Ishikawa (cell line): ENCODE measurements around the gene SPEM1.

Source experiments
- CEBPB ChIP-seq: IDR thresholded peaks from 2 replicates; pipeline ENCODE4 v1.6.1; 2012
- CREB1 ChIP-seq: IDR thresholded peaks from 2 replicates; pipeline ENCODE4 v1.6.1; 2012; ENCODE audit warnings: low read depth
- EGR1 ChIP-seq: IDR thresholded peaks from 2 replicates; pipeline ENCODE4 v1.6.1; 2012
- EP300 ChIP-seq: IDR thresholded peaks from 2 replicates; pipeline ENCODE4 v1.6.1; 2012; ENCODE audit warnings: borderline replicate concordance
- FOXM1 ChIP-seq: IDR thresholded peaks from 2 replicates; pipeline ENCODE4 v1.6.1; 2012; ENCODE audit warnings: low read depth, borderline replicate concordance
- MAX ChIP-seq: IDR thresholded peaks from 2 replicates; pipeline ENCODE4 v1.6.1; 2012
- NFIC ChIP-seq: IDR thresholded peaks from 2 replicates; pipeline ENCODE4 v1.6.1; 2012
- RAD21 ChIP-seq: IDR thresholded peaks from 2 replicates; pipeline ENCODE4 v1.6.1; 2012; ENCODE audit warnings: low read depth
- REST ChIP-seq: IDR thresholded peaks from 2 replicates; pipeline ENCODE4 v1.6.1; 2012; ENCODE audit warnings: low read depth, mild to moderate bottlenecking
- TAF1 ChIP-seq: IDR thresholded peaks from 2 replicates; pipeline ENCODE4 v1.6.1; 2012; ENCODE audit warnings: low read depth, mild to moderate bottlenecking
- TCF12 ChIP-seq: IDR thresholded peaks from 2 replicates; pipeline ENCODE4 v1.6.1; 2012; ENCODE audit warnings: low read depth
- TEAD4 ChIP-seq: IDR thresholded peaks from 2 replicates; pipeline ENCODE4 v1.6.1; 2012
- YY1 ChIP-seq: IDR thresholded peaks from 2 replicates; pipeline ENCODE4 v1.6.1; 2012; ENCODE audit warnings: low read depth
- ZBTB7A ChIP-seq: IDR thresholded peaks from 2 replicates; pipeline ENCODE4 v1.6.1; 2012; ENCODE audit warnings: low read depth
- TF ChIP-seq, protein P1 (sequence below): IDR thresholded peaks from 2 replicates; pipeline ENCODE4 v1.6.1; 2012

Gene SPEM1

DNA sequence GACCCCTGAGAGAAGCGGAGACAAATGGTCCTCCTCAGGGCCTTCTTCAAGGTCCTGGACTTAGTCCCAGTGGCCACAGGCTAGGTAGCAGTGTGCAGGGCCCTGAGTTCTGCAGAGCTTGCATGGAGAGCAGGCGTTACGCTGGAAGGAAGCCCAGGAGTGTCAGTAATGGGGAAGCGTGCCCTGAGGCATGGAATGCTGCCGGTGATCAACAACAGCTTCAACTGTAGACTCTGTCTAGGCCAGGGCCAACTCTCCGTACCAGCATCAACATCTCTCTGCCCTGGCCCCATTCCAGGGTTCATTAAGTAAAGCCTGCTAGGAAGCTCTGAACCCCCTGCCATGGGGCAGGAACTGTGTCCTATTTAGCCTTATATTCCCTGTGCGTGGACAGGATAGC, 39.8 kb upstream of the SPEM1 start:
- TF ChIP-seq NFIC: peak; percentile 25
- no peak for TF ChIP-seq YY1

DNA sequence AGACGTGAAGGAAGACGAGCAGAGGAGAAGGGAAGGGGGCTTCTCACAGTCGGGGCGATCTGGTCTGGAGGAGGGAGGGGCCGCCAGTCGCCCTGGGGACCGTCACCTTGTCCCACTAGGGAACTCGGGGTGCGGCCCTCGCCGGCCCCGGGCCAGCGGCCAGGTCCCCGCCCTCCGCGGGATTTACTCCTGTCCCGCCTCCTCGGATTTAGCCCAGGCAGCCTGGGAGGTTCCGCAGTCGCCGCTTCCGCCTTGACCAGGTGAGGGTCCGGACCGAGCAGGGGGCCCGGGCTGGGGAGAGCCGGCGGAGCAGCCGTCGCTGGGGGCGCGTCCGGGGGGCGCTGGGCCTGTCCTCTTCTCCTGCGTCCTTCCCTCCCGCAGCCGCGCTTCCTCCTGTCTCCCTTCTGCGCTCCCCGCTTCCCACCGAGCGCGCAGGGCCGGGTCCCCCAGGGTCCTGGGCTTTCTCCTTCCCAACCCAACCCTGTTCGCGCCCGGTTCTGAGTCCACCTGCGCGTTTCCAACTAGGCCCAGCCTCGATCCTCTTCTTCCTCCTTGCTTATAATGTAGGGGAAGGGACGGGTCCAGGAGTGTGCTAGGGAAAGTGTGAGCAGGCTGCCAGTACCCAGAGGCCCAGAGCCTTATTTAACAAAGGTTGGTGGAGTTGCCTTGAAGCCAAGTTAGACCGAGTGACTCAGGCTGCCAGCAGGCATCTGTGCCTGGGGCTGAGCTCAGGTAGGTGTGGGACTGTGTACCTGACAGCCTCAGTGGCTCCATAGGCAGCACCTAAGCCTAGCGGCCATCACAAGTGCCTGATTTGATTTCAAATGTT, 39.1 kb upstream of the SPEM1 start, which contains the start of gene TNK1:
TSS of gene TNK1 (plus strand) at position 235 of the 829 bp plus-strand sequence. CDS start 1,838 bp downstream, outside the sequence.
- TF ChIP-seq REST (no peak), TCF12 (peak; percentile 47; the same call in 1 of the 2 replicates), FOXM1 (no peak), EP300 (no peak), TAF1 (peak; percentile 79), RAD21 (no peak), MAX (peak; percentile 58; the same call in 1 of the 2 replicates), CREB1 (no peak), TEAD4 (no peak), ZBTB7A (peak; percentile 87), CEBPB (no peak), NFIC (peak; percentile 36; the same call in 1 of the 2 replicates), EGR1 (no peak), YY1 (0 out of 2 replicates have a peak, but pooled peaks have one; percentile 12)
- TF ChIP-seq, protein P1, sequence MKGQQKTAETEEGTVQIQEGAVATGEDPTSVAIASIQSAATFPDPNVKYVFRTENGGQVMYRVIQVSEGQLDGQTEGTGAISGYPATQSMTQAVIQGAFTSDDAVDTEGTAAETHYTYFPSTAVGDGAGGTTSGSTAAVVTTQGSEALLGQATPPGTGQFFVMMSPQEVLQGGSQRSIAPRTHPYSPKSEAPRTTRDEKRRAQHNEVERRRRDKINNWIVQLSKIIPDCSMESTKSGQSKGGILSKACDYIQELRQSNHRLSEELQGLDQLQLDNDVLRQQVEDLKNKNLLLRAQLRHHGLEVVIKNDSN: no peak

GRCh38 chr17:7382901-7383300, 37.2 kb upstream of the SPEM1 start:
- TF ChIP-seq TAF1 (no peak), RAD21 (no peak), REST (no peak)

DNA sequence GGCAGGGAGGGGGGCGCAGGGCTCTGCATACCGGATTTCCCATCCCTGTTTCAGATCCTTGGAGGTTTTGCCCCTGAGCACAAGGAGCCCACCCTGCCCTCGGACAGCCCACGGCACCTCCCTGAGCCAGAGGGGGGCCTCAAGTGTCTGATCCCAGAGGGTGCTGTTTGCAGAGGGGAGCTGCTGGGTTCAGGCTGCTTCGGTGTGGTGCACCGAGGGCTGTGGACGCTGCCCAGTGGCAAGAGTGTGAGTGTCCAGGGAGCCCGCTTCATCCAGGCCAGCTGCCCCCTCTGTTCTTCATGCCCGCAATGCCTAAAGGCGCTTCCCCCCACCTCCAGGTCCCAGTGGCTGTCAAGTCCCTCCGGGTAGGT, 36.8 kb upstream of the SPEM1 start:
- TF ChIP-seq TCF12 (no peak), ZBTB7A (no peak), CEBPB (no peak), YY1 (no peak)

- TF ChIP-seq TCF12: no peak
- TF ChIP-seq CEBPB: no peak
- TF ChIP-seq TEAD4: no peak
- no peak for TF ChIP-seq EGR1
- no peak for TF ChIP-seq RAD21
- no peak for TF ChIP-seq CREB1
- no peak for TF ChIP-seq YY1
- no peak for TF ChIP-seq MAX
- no peak for TF ChIP-seq ZBTB7A
These were observed 36.2 kb upstream of the SPEM1 start for GRCh38 chr17:7383742-7384488.

GRCh38 chr17:7384489-7385081, 35.5 kb upstream of the SPEM1 start:
- no peak for TF ChIP-seq TCF12
- no peak for TF ChIP-seq MAX
- TF ChIP-seq TAF1: no peak
- no peak for TF ChIP-seq FOXM1
- TF ChIP-seq CREB1: no peak
- TF ChIP-seq EP300: no peak
- no peak for TF ChIP-seq RAD21
- no peak for TF ChIP-seq CEBPB
- no peak for TF ChIP-seq REST
